K562 (cell line): ENCODE measurements around the gene IRGQ. TPM values are rescaled to one million over a fixed set of nuclear protein-coding genes. Genes with fewer than 3 reads are reported as not detected.
A peak's percentile ranks its signal among the peaks of the same experiment; 100 is the strongest.

ENCODE experiments used
- CTBP1 ChIP-seq: fragments of 450-650 bp; IDR thresholded peaks from 2 replicates; pipeline ENCODE4 v1.6.1; 2016; ENCODE audit warnings: borderline replicate concordance
- HLTF ChIP-seq: fragments of 450-650 bp; IDR thresholded peaks from 2 replicates; pipeline ENCODE4 v1.6.1; 2016
- HOMEZ ChIP-seq: fragments of 250-450 bp; sonication (Bioruptor Pico); IDR thresholded peaks from 2 replicates; pipeline ENCODE4 v1.4.0; 2020; ENCODE audit warnings: mild to moderate bottlenecking, moderate library complexity
- REST ChIP-seq, 2 experiments: fragments of 450-650 bp; formaldehyde crosslinking in 1 of 2; IDR thresholded peaks; 2 replicates each; pipeline versions ENCODE4 v1.4.0 to v1.6.1; 2014 to 2020; ENCODE audit warnings: mild to moderate bottlenecking in 2 of 2, borderline replicate concordance in 1 of 2, low read depth in 1 of 2
- THAP12 ChIP-seq: fragments of 250-450 bp; sonication (Bioruptor Pico); IDR thresholded peaks from 2 replicates; pipeline ENCODE4 v1.9.0; 2021; ENCODE audit warnings: mild to moderate bottlenecking, inconsistent platforms
- TRIM28 ChIP-seq: fragments of 450-650 bp; IDR thresholded peaks from 2 replicates; pipeline ENCODE4 v1.6.1; 2017
- ZNF239 ChIP-seq: fragments of 250-450 bp; sonication (Bioruptor Pico); IDR thresholded peaks from 2 replicates; pipeline ENCODE4 v1.4.0; 2020; ENCODE audit warnings: mild to moderate bottlenecking
- ZNF41 ChIP-seq: fragments of 250-450 bp; sonication (Bioruptor Pico); conservative IDR thresholded peaks from 2 replicates; pipeline ENCODE4 v1.4.0; 2020; ENCODE audit warnings: mild to moderate bottlenecking
- ZNF609 ChIP-seq: sonication (generic); formaldehyde crosslinking; IDR thresholded peaks from 2 replicates; pipeline ENCODE4 v1.8.1; 2023; ENCODE audit warnings: missing genetic modification reagents, mild to moderate bottlenecking, borderline replicate concordance
- polyA plus RNA-seq, 8 experiments: library from polyadenylated mRNA; depleted of rRNA in 4 of 8; stranded (reverse) in 5 of 8; unstranded in 3 of 8; fragments of >200 nt; fragmentation: Nextera tagmentation in 2 of 8; fragmentation: Illumina TruSeq in 1 of 8; extraction: Ambion mirVana in 2 of 8; extraction: Trizol in 1 of 8; gene quantifications; 2 replicates each; pipeline versions ENCODE4 v1.2.1 to v1.2.3, GENCODE V29; 2011 to 2014; ENCODE audit warnings: inconsistent platforms in 1 of 8, missing spikeins in 1 of 8
- total RNA-seq, 7 experiments: library from RNA; depleted of rRNA in 6 of 7; stranded (reverse); fragments of >200 nt in 6 of 7; fragmentation: Illumina TruSeq in 2 of 7; extraction: Trizol in 2 of 7; gene quantifications; 2 replicates each; pipeline versions ENCODE4 v1.2.1 to v1.2.3, GENCODE V29; 2011 to 2021; ENCODE audit warnings: low replicate concordance in 1 of 7

Gene IRGQ
- total and polyA plus RNA-seq, 9 of the 15 experiments (the other 6 are each of a cell fraction or from before 2014, with no cell fraction given), result 3.5 to 19.2 (median 7.9) TPM

GRCh38 chr19:43619262-43620060 is 23.5 kb upstream of the IRGQ start, which contains the start of gene ZNF428 (continued):
- TF ChIP-seq REST (IDR thresholded peaks at IDR 0.05; ENCODE audit: borderline replicate concordance) (peak; percentile 95), REST (CRISPR knock-in tag; IDR thresholded peaks at IDR 0.05; ENCODE audit: low read depth) (0 out of 2 replicates have a peak, but pooled peaks have one; percentile 75), ZNF609 (CRISPR knock-in tag) (no peak), THAP12 (CRISPR knock-in tag) (peak; percentile 26; the same call in 1 of the 2 replicates), ZNF41 (CRISPR knock-in tag) (no peak), ZNF239 (CRISPR knock-in tag) (no peak), HOMEZ (CRISPR knock-in tag) (no peak; the same call in 1 of the 2 replicates), CTBP1 (peak; percentile 89), TRIM28 (no peak), HLTF (no peak)
